ENCODE results near the gene COL26A1.

COL26A1 gene

GRCh38 chr7:101488826-101489572 lies 126.3 kb downstream of the COL26A1 start:
- no peak for TF ChIP-seq CTCF (IDR thresholded peaks at IDR 0.05)

GRCh38 chr7:101494602-101495329 lies 132.1 kb downstream of the COL26A1 start:
- TF ChIP-seq CTCF (IDR thresholded peaks at IDR 0.05), result no peak

GRCh38 chr7:101496017-101496416 lies 133.3 kb downstream of the COL26A1 start:
- TF ChIP-seq CTCF (IDR thresholded peaks at IDR 0.05), result no peak

- TF ChIP-seq CTCF (IDR thresholded peaks at IDR 0.05), result no peak
Measured at GRCh38 chr7:101501351-101501750, 138.7 kb downstream of the COL26A1 start.

GRCh38 chr7:101502466-101503098 lies 139.9 kb downstream of the COL26A1 start:
- no peak for TF ChIP-seq CTCF (IDR thresholded peaks at IDR 0.05)

- TF ChIP-seq CTCF (IDR thresholded peaks at IDR 0.05), result no peak
Measured at GRCh38 chr7:101506531-101506930, 143.9 kb downstream of the COL26A1 start.

- no peak for TF ChIP-seq CTCF (IDR thresholded peaks at IDR 0.05)
Measured at GRCh38 chr7:101507327-101507726, 144.7 kb downstream of the COL26A1 start.

Data from LNCAP (cell line).